H9 (cell line): ENCODE data around the gene PGK1. TPM values are rescaled to one million over a fixed set of nuclear protein-coding genes. Genes with fewer than 3 reads are reported as not detected.

Experiments
- DNase-seq: peaks from one replicate; pipeline ENCODE4 v3.0.0-alpha.2; 2017
- H2AFZ ChIP-seq: one replicate; pipeline ENCODE4 v1.6.1; 2013; ENCODE audit warnings: mild to moderate bottlenecking, low read length, control low read depth, moderate library complexity
- H2AK5ac ChIP-seq: 2 replicates; pipeline ENCODE4 v1.6.1; 2013; ENCODE audit warnings: low read length, control low read depth, mixed read lengths; ENCODE audit not compliant: insufficient read length
- H2BK120ac ChIP-seq: one replicate; pipeline ENCODE4 v1.6.1; 2013; ENCODE audit warnings: low read depth, mild to moderate bottlenecking, low read length, control low read depth, inconsistent platforms; ENCODE audit not compliant: poor library complexity, severe bottlenecking
- H2BK12ac ChIP-seq: 2 replicates; pipeline ENCODE4 v1.6.1; 2013; ENCODE audit warnings: low read length, control low read depth, mixed read lengths, low read depth; ENCODE audit not compliant: insufficient read length
- H2BK15ac ChIP-seq: 2 replicates; pipeline ENCODE4 v1.6.1; 2013; ENCODE audit warnings: low read depth, low read length, control low read depth
- H2BK20ac ChIP-seq: one replicate; pipeline ENCODE4 v1.6.1; 2013; ENCODE audit warnings: low read depth, mild to moderate bottlenecking, low read length, control low read depth, inconsistent platforms; ENCODE audit not compliant: poor library complexity, severe bottlenecking
- H2BK5ac ChIP-seq: 2 replicates; pipeline ENCODE4 v1.6.1; 2013; ENCODE audit warnings: low read length, control low read depth, mixed read lengths; ENCODE audit not compliant: insufficient read length
- H3K14ac ChIP-seq: 2 replicates; pipeline ENCODE4 v1.6.1; 2013; ENCODE audit warnings: low read length, control low read depth; ENCODE audit not compliant: insufficient read depth
- H3K18ac ChIP-seq: 2 replicates; pipeline ENCODE4 v1.6.1; 2013; ENCODE audit warnings: low read depth, mild to moderate bottlenecking, mixed read lengths, low read length, control low read depth; ENCODE audit not compliant: insufficient read length
- H3K23ac ChIP-seq: 2 replicates; pipeline ENCODE4 v1.6.1; 2013; ENCODE audit warnings: low read length, control low read depth, mixed read lengths, low read depth; ENCODE audit not compliant: insufficient read length
- H3K23me2 ChIP-seq: 2 replicates; pipeline ENCODE4 v1.6.1; 2013; ENCODE audit warnings: low read depth, mild to moderate bottlenecking, mixed read lengths, low read length, control low read depth; ENCODE audit not compliant: insufficient read length, poor library complexity, severe bottlenecking
- H3K27ac ChIP-seq: 2 replicates; pipeline ENCODE4 v1.5.1; 2013; ENCODE audit warnings: low read length, control low read depth, mixed read lengths, low read depth; ENCODE audit not compliant: insufficient read length
- H3K27me3 ChIP-seq: 2 replicates; pipeline ENCODE4 v1.6.1; 2013; ENCODE audit warnings: low read length, control low read depth, inconsistent platforms; ENCODE audit not compliant: insufficient read depth
- H3K4ac ChIP-seq: 2 replicates; pipeline ENCODE4 v1.6.1; 2013; ENCODE audit warnings: low read depth, mild to moderate bottlenecking, control low read depth, inconsistent platforms, low read length, moderate library complexity
- H3K4me1 ChIP-seq: 2 replicates; pipeline ENCODE4 v1.6.1; 2013; ENCODE audit warnings: low read length, control low read depth, inconsistent platforms; ENCODE audit not compliant: insufficient read depth
- H3K4me2 ChIP-seq: 2 replicates; pipeline ENCODE4 v1.6.1; 2013; ENCODE audit warnings: low read length, control low read depth, mixed read lengths; ENCODE audit not compliant: insufficient read length, insufficient read depth
- H3K56ac ChIP-seq: 2 replicates; pipeline ENCODE4 v1.6.1; 2013; ENCODE audit warnings: low read depth, mild to moderate bottlenecking, mixed read lengths, low read length, control low read depth; ENCODE audit not compliant: insufficient read length
- H3K79me1 ChIP-seq: 2 replicates; pipeline ENCODE4 v1.6.1; 2013; ENCODE audit warnings: low read depth, mild to moderate bottlenecking, moderate library complexity, low read length, control low read depth, inconsistent platforms; ENCODE audit not compliant: insufficient read depth, poor library complexity, severe bottlenecking
- H3K79me2 ChIP-seq: 2 replicates; pipeline ENCODE4 v1.6.1; 2013; ENCODE audit warnings: low read length, control low read depth, inconsistent platforms; ENCODE audit not compliant: insufficient read depth
- H3K9ac ChIP-seq: 2 replicates; pipeline ENCODE4 v1.6.1; 2013; ENCODE audit warnings: low read length, control low read depth, mixed read lengths; ENCODE audit not compliant: insufficient read length; ENCODE audit errors: extremely low read depth
- H3K9me3 ChIP-seq: one replicate; pipeline ENCODE4 v1.6.1; 2013; ENCODE audit warnings: low read depth, low read length, inconsistent platforms; ENCODE audit not compliant: control insufficient read depth
- H3T11ph ChIP-seq: one replicate; pipeline ENCODE4 v1.6.1; 2013; ENCODE audit warnings: mild to moderate bottlenecking, low read length, control low read depth, inconsistent platforms
- H4K20me1 ChIP-seq: one replicate; pipeline ENCODE4 v1.6.1; 2013; ENCODE audit not compliant: control insufficient read depth, insufficient read length, insufficient read depth
- H4K5ac ChIP-seq: 2 replicates; pipeline ENCODE4 v1.6.1; 2013; ENCODE audit warnings: low read depth, mild to moderate bottlenecking, mixed read lengths, low read length, control low read depth; ENCODE audit not compliant: insufficient read length
- H4K8ac ChIP-seq: replicated peaks from 2 replicates; pipeline ENCODE4 v1.6.1; 2013; ENCODE audit warnings: low read length, control low read depth, mixed read lengths, low read depth; ENCODE audit not compliant: insufficient read length
- H4K91ac ChIP-seq: 2 replicates; pipeline ENCODE4 v1.6.1; 2013; ENCODE audit warnings: low read depth, mild to moderate bottlenecking, moderate library complexity, mixed read lengths, low read length, control low read depth; ENCODE audit not compliant: insufficient read length
- H3K27ac Mint-ChIP-seq, 3 experiments: 2 replicates in 2 of 3; 3 replicates in 1 of 3; pipeline ENCODE4 v1.8.0; 2020 to 2021; ENCODE audit warnings: mixed read lengths in 3 of 3, mild to moderate bottlenecking in 1 of 3, moderate library complexity in 1 of 3
- H3K27me3 Mint-ChIP-seq: 2 replicates; pipeline ENCODE4 v1.8.0; 2021; ENCODE audit warnings: low read depth, mild to moderate bottlenecking, moderate library complexity, mixed read lengths
- H3K36me3 Mint-ChIP-seq, 3 experiments: 2 replicates in 2 of 3; 3 replicates in 1 of 3; pipeline ENCODE4 v1.8.0; 2020 to 2021; ENCODE audit warnings: low read depth in 3 of 3, mixed read lengths in 3 of 3; ENCODE audit not compliant: insufficient read depth in 1 of 3
- H3K4me1 Mint-ChIP-seq, 2 experiments: 2 replicates each; pipeline ENCODE4 v1.8.0; 2020; ENCODE audit warnings: mixed read lengths in 2 of 2
- H3K4me3 Mint-ChIP-seq, 2 experiments: 2 replicates in 1 of 2; 3 replicates in 1 of 2; pipeline ENCODE4 v1.8.0; 2020 to 2021; ENCODE audit warnings: mild to moderate bottlenecking in 2 of 2, mixed read lengths in 2 of 2, moderate library complexity in 1 of 2
- H3K9me3 Mint-ChIP-seq, 2 experiments: 2 replicates in 1 of 2; 3 replicates in 1 of 2; pipeline ENCODE4 v1.8.0; 2020; ENCODE audit warnings: mild to moderate bottlenecking in 2 of 2, mixed read lengths in 2 of 2, moderate library complexity in 1 of 2
- WGBS: extraction: QIAGEN DNeasy Blood & Tissue Kit; methylation state at CpG from one replicate; pipeline ENCODE4 v1.1.7; 2013; ENCODE audit warnings: missing lambda C conversion rate, low lambda C conversion rate, mixed read lengths; ENCODE audit not compliant: insufficient read length; ENCODE audit errors: extremely low coverage; 5-methylcytosine and 5-hydroxymethylcytosine counted together
- total RNA-seq: library from RNA; stranded (reverse); gene quantifications from 2 replicates; pipeline ENCODE4 v1.2.1, GENCODE V29; 2021
- TF ChIP-seq, protein P1 (sequence below): fragments of 200-600 bp; sonication (generic); conservative IDR thresholded peaks from 3 replicates; pipeline ENCODE4 v1.8.0; 2021; ENCODE audit warnings: antibody characterized with exemption, mild to moderate bottlenecking

Gene PGK1
- total RNA-seq, 1 experiment from 2014 or later: 581 TPM

DNA sequence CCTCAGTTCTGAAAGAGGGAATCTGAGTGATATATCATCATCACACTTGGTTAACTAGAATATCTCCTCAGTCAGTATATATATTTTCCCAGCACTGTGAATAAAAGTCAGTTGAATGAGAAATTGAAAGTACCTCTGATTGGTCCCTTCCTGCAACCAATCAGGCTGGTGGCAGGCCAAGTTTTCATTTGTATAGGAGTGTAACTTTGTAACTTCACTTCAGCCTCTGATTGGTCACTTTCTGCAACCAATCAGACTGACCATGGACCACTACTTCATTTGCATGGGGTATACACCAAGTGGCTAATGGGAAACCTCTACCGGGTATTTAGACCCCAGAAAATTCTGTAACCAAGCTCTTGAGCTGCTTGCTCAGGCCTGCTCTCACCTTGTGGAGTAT lies 2.0 kb upstream of the PGK1 start:
- Histone ChIP-seq H3K23ac (no peak overlapping the region), H4K8ac (no peak overlapping the region), H3K27ac (no peak overlapping the region), H4K91ac (no peak overlapping the region), H2BK20ac (no peak overlapping the region), H3K4me1 (no peaks in the 10 kb centered on the region), H2BK5ac (no peak overlapping the region), H3K56ac (no peak overlapping the region), H3K9me3 (peaks cover 11% of the 10 kb centered on the region), H3K23me2 (peaks cover 4% of the 10 kb centered on the region), H3K4me2 (no peak overlapping the region), H2AFZ (no peak overlapping the region), H4K20me1 (peaks cover 2% of the 10 kb centered on the region), H3K18ac (no peak overlapping the region), H3K79me2 (peaks cover 27% of the 10 kb centered on the region), H3T11ph (no peak overlapping the region), H2BK120ac (no peak overlapping the region), H2BK12ac (no peak overlapping the region), H3K14ac (no peak overlapping the region), H2BK15ac (no peak overlapping the region), H3K27me3 (no peaks in the 10 kb centered on the region), H3K4ac (no peak overlapping the region), H4K5ac (no peak overlapping the region), H2AK5ac (no peak overlapping the region), H3K79me1 (no peaks in the 10 kb centered on the region), H3K9ac (no peak overlapping the region)
- Mint-ChIP-seq H3K4me1 (peaks cover 15 to 24% of the 10 kb centered on the region in 2 experiments), H3K36me3 (peaks cover 18 to 25% (median 22%) of the 10 kb centered on the region in 3 experiments), H3K27ac (no peak overlapping the region), H3K4me3 (no peak overlapping the region), H3K27me3 (peaks cover 2% of the 10 kb centered on the region), H3K9me3 (peaks cover 64 to 67% of the 10 kb centered on the region in 2 experiments)
- TF ChIP-seq, protein P1, sequence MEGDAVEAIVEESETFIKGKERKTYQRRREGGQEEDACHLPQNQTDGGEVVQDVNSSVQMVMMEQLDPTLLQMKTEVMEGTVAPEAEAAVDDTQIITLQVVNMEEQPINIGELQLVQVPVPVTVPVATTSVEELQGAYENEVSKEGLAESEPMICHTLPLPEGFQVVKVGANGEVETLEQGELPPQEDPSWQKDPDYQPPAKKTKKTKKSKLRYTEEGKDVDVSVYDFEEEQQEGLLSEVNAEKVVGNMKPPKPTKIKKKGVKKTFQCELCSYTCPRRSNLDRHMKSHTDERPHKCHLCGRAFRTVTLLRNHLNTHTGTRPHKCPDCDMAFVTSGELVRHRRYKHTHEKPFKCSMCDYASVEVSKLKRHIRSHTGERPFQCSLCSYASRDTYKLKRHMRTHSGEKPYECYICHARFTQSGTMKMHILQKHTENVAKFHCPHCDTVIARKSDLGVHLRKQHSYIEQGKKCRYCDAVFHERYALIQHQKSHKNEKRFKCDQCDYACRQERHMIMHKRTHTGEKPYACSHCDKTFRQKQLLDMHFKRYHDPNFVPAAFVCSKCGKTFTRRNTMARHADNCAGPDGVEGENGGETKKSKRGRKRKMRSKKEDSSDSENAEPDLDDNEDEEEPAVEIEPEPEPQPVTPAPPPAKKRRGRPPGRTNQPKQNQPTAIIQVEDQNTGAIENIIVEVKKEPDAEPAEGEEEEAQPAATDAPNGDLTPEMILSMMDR: no peak
- DNase-seq: no peak
- no CpG with 5 or more reads among the region's 1 CpG for WGBS
